Measurements from ENCODE around the gene CTSW. TPM values are rescaled to one million over a fixed set of nuclear protein-coding genes. Genes with fewer than 3 reads are reported as not detected.

CTSW gene
- total RNA-seq, 2 experiments from 2014 or later, result not detected

DNA sequence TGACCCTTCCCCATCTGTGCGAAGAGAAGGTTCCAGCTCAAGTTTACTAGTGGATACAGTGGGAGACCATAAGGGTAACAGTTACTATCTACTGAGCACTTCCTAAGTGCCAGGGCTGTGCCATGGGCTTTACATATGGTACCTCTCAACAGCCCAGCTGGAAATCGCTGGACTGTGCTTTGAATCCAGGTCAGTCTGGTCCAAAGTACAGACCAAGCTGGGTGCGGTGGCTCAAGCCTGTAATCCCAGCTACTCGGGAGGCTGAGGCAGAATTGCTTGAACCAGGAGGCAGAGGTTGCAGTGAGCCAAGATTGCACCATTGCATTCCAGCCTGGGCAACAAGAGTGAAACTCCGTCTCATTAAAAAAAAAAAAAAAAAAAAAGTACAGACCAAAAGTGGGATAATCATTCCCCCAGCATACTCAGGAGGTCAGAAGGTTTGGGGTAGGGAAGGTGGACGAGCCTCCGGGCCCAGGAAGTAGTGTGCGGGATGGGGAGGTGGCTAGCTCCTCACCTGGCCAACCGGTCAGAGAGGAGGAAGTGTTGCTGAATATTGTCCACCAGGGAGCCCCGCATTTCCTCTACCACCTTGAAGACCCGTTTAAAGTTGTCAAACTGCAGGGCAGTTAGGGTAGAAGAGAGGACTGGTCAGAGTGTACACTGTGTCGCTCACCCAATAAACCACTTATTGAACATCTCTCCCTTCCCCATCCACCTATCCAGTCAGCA lies 6.3 kb downstream of the CTSW start:
- no peak for TF ChIP-seq EZH2phosphoT487 (IDR thresholded peaks at IDR 0.05; ENCODE audit: borderline replicate concordance, low read depth, low read length)
- TF ChIP-seq, protein P1, sequence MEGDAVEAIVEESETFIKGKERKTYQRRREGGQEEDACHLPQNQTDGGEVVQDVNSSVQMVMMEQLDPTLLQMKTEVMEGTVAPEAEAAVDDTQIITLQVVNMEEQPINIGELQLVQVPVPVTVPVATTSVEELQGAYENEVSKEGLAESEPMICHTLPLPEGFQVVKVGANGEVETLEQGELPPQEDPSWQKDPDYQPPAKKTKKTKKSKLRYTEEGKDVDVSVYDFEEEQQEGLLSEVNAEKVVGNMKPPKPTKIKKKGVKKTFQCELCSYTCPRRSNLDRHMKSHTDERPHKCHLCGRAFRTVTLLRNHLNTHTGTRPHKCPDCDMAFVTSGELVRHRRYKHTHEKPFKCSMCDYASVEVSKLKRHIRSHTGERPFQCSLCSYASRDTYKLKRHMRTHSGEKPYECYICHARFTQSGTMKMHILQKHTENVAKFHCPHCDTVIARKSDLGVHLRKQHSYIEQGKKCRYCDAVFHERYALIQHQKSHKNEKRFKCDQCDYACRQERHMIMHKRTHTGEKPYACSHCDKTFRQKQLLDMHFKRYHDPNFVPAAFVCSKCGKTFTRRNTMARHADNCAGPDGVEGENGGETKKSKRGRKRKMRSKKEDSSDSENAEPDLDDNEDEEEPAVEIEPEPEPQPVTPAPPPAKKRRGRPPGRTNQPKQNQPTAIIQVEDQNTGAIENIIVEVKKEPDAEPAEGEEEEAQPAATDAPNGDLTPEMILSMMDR (conservative IDR thresholded peaks at IDR 0.05; ENCODE audit: low read length), result no peak
- ChIA-PET POLR2A (interaction anchor here (0.9 to 5.6 kb wide), 2 partner anchors 15 to 26 kb away, joined by 4 to 59 read pairs; partner anchors contain the start of genes CFL1 and MUS81), CTCF (ENCODE audit: unreplicated experiment) (no interaction called here)
- Histone ChIP-seq H3K9me3 (ENCODE audit: low read length) (no peaks in the 10 kb centered on the region), H3K9me2 (ENCODE audit: insufficient read depth, low read length) (no peaks in the 10 kb centered on the region), H3K4me3 (ENCODE audit: low read depth, low read length, poor library complexity, severe bottlenecking) (no peak overlapping the region), H3K79me2 (ENCODE audit: insufficient read depth, low read depth, low read length) (peaks cover 19% of the 10 kb centered on the region; the same call in 1 of the 2 replicates), H4K20me1 (ENCODE audit: insufficient read depth, low read length) (no peaks in the 10 kb centered on the region), H3K4me1 (ENCODE audit: insufficient read depth, low read length, poor library complexity, severe bottlenecking) (peaks cover 50% of the 10 kb centered on the region), H2AFZ (ENCODE audit: low read length) (no peak overlapping the region), H3K4me2 (ENCODE audit: low read length) (peak overlapping the region; percentile 97), H3K27ac (ENCODE audit: low read depth, low read length, poor library complexity, severe bottlenecking) (no peak overlapping the region), H3K36me3 (ENCODE audit: insufficient read depth, low read length) (peaks cover 53% of the 10 kb centered on the region)
- BruUV-seq (replicated peaks), result no TSS peak
- intact Hi-C loops (cut with micrococcal nuclease; ENCODE audit: unreplicated experiment), result loop anchor here (5.0 kb wide), 1 partner anchor 246 kb away; no protein-coding TSS in a partner anchor
- DNase-seq (ENCODE audit: low spot score), result no peak

DNA sequence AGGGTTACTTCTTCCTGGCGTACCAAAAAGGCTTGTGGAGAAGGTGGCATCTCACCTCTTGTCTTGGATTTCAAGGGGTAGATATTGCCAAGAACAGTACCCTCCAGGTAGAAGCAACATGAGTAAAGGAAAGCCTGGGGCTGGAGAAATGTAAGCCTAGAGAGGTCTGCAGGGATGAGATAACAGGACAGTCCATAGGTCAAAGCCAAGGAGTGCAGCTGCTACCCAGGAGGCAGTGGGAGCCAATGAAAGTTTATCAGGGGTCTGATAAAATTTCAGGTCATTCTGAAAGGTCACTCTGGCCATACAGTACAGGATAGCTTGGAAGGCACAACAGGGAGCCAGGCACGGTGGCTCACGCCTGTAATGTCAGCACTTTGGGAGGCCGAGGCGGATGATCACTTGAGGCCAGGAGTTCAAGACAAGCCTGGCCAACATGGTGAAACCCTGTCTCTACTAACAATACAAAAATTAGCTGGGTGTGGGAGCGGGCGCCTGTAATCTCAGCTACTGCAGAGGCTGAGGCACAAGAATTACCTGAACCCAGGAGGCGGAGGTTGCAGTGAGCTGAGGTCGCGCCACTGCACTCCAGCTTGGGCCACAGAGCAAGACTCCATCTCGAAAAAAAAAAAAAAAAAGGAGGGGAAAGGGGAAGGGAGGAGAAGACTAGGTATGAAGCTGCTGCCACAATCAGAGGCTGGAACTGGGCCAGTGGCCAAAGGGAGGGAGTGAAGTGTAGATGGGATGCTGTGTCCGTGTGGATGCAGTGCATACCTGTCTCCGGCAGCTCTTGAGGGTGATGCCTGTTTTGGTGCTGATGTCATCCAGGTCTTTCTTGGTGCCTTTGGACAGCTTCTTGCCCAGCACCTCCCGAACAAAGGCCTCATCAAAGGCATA lies 7.4 kb downstream of the CTSW start:
- peak overlapping the region; percentile 93 for H3K4me3 ChIP-seq (ENCODE audit: low read depth, low read length, poor library complexity, severe bottlenecking)
- H3K4me1 ChIP-seq (ENCODE audit: insufficient read depth, low read length, poor library complexity, severe bottlenecking), result peaks cover 51% of the 10 kb centered on the region
- H3K9me2 ChIP-seq (ENCODE audit: insufficient read depth, low read length), result no peaks in the 10 kb centered on the region
- H3K4me2 ChIP-seq (ENCODE audit: low read length), result peak overlapping the region; percentile 97
- POLR2A ChIA-PET, result interaction anchor here (0.6 to 5.6 kb wide), 4 partner anchors 14 to 27 kb away, joined by 3 to 59 read pairs (median 6); partner anchors contain the start of genes CFL1 and MUS81
- peaks cover 30% of the 10 kb centered on the region for H3K79me2 ChIP-seq (ENCODE audit: insufficient read depth, low read depth, low read length)
- peak overlapping the region; percentile 80 for H3K27ac ChIP-seq (ENCODE audit: low read depth, low read length, poor library complexity, severe bottlenecking)
- no peak for DNase-seq (ENCODE audit: low spot score)
- no peak overlapping the region for H2AFZ ChIP-seq (ENCODE audit: low read length)
- no TSS peak for BruUV-seq (replicated peaks)
- CTCF ChIA-PET (ENCODE audit: unreplicated experiment), result interaction anchor here (0.9 to 1.3 kb wide), 3 partner anchors 8 to 29 kb away, joined by 4 to 24 read pairs (median 10); partner anchors contain the start of gene CFL1
- TF ChIP-seq, protein P1 (conservative IDR thresholded peaks at IDR 0.05; ENCODE audit: low read length), result no peak
- no peak for TF ChIP-seq EZH2phosphoT487 (IDR thresholded peaks at IDR 0.05; ENCODE audit: borderline replicate concordance, low read depth, low read length)
- no peaks in the 10 kb centered on the region for H4K20me1 ChIP-seq (ENCODE audit: insufficient read depth, low read length)
- no peaks in the 10 kb centered on the region for H3K9me3 ChIP-seq (ENCODE audit: low read length)
- intact Hi-C loops (cut with micrococcal nuclease; ENCODE audit: unreplicated experiment), result loop anchor here (5.0 kb wide), 1 partner anchor 245 kb away; no protein-coding TSS in a partner anchor
- H3K36me3 ChIP-seq (ENCODE audit: insufficient read depth, low read length), result peaks cover 54% of the 10 kb centered on the region
